ENCODE measurements around the gene CIDEB. TPM values are rescaled to one million over a fixed set of nuclear protein-coding genes. Genes with fewer than 3 reads are reported as not detected.
A peak's percentile ranks its signal among the peaks of the same experiment; 100 is the strongest.

Gene CIDEB
- total and polyA plus RNA-seq, 10 of the 15 experiments (the other 5 are each of a cell fraction or from before 2014, with no cell fraction given) = 0.34 to 6.3 (median 3.2) TPM

GRCh38 chr14:24353559-24354481 is 46.0 kb upstream of the CIDEB start:
- Histone ChIP-seq H4K20me1 (ENCODE audit: control insufficient read depth, insufficient read depth) (no peaks in the 10 kb centered on the region), H3K79me2 (ENCODE audit: control insufficient read depth, insufficient read depth, low read length) (no peaks in the 10 kb centered on the region), H3K4me1 (ENCODE audit: control insufficient read depth, insufficient read depth, low read length) (no peaks in the 10 kb centered on the region), H3K9ac (ENCODE audit: control insufficient read depth, insufficient read depth, low read length) (no peak overlapping the region), H3K4me2 (ENCODE audit: control insufficient read depth, insufficient read depth) (no peak overlapping the region), H3K9me3 (replicated peaks; ENCODE audit: control insufficient read depth, insufficient read depth, low read length) (no peaks in the 10 kb centered on the region), H3K27me3 (replicated peaks in 1 of 2; ENCODE audit: control insufficient read depth in 2 of 2, insufficient read depth in 2 of 2, low read length in 1 of 2) (peaks cover 1 to 4% of the 10 kb centered on the region in 2 experiments; a peak in 3 of 4 replicates), H3K4me3 (no peak overlapping the region), H2AFZ (ENCODE audit: control insufficient read depth, low read depth, low read length) (no peak overlapping the region), H3K27ac (ENCODE audit: control insufficient read depth, insufficient read depth) (no peak overlapping the region), H3K36me3 (ENCODE audit: control insufficient read depth in 2 of 2, insufficient read depth in 2 of 2, low read length in 1 of 2) (no peaks in the 10 kb centered on the region)
- in situ Hi-C loops (cut with MboI) (no loop called here), intact Hi-C loops (cut with micrococcal nuclease; ENCODE audit: unreplicated experiment) (no loop called here)
- CTCF ChIA-PET = interaction anchor here (2.5 kb wide), 1 partner anchor 20 kb away, joined by 10 read pairs; no protein-coding TSS in a partner anchor
- POLR2A ChIA-PET = no interaction called here
- TF ChIP-seq CREM (IDR thresholded peaks at IDR 0.05; ENCODE audit: low read depth) (no peak), CHD4 (IDR thresholded peaks at IDR 0.05) (no peak), ZBTB33 (IDR thresholded peaks at IDR 0.05) (no peak), NR2F1 (conservative IDR thresholded peaks at IDR 0.05) (no peak), JUNB (IDR thresholded peaks at IDR 0.05) (no peak), RAD21 (IDR thresholded peaks at IDR 0.05; ENCODE audit: insufficient read depth, low read depth, low read length) (no peak), HDAC6 (IDR thresholded peaks at IDR 0.05; ENCODE audit: unreplicated experiment) (no peak), SPI1 (IDR thresholded peaks at IDR 0.05; ENCODE audit: borderline replicate concordance, insufficient read depth, low read depth, low read length) (no peak), FOXM1 (IDR thresholded peaks at IDR 0.05; ENCODE audit: low read depth, low read length) (no peak), KLF5 (IDR thresholded peaks at IDR 0.05; ENCODE audit: partially characterized antibody) (no peak), ZNF622 (IDR thresholded peaks at IDR 0.05) (no peak)
- SMC1A ChIA-PET (ENCODE audit: uncharacterized antibody, unreplicated experiment) = no interaction called here
- no peak for DNase-seq (ENCODE audit: low read depth, low spot score)
- BruUV-seq (replicated peaks) = no TSS peak
- FAIRE-seq = no peak
- WGBS (ENCODE audit: insufficient coverage, insufficient replicate concordance, low lambda C conversion rate, missing lambda C conversion rate) = 52% methylated on average over 5 of the region's 5 CpGs
- RAD21 ChIA-PET (ENCODE audit: unreplicated experiment) = no interaction called here
- peak; percentile 71 for ATAC-seq
